C1 segment of cervical spinal cord (tissue), 14 donors: ENCODE data around the gene CSTPP1.

ENCODE experiments used
- DNase-seq, 14 donors: peaks; one replicate each; lab custom pipeline; 2025; lab: John Stamatoyannopoulos, UW

Gene CSTPP1

GRCh38 chr11:47157805-47158204 is 221.2 kb downstream of the CSTPP1 start:
- no peak for DNase-seq

GRCh38 chr11:47158242-47158641 is 221.7 kb downstream of the CSTPP1 start:
- no peak for DNase-seq

GRCh38 chr11:47160753-47161133 is 224.2 kb downstream of the CSTPP1 start:
- peak in 1 of 14 donors; percentile 23 for DNase-seq

GRCh38 chr11:47161134-47161854 is 224.7 kb downstream of the CSTPP1 start:
- DNase-seq, result peak in 10 of 14 donors; percentile 16 to 68 (median 32)

- DNase-seq, result no peak
Measured at GRCh38 chr11:47161890-47162289, 225.3 kb downstream of the CSTPP1 start.

- no peak for DNase-seq
Measured at GRCh38 chr11:47162426-47162825, 225.9 kb downstream of the CSTPP1 start.

- no peak for DNase-seq
Measured at GRCh38 chr11:47163193-47163592, 226.6 kb downstream of the CSTPP1 start.

- DNase-seq, result no peak
Measured at GRCh38 chr11:47163898-47164297, 227.3 kb downstream of the CSTPP1 start.

- no peak for DNase-seq
Measured at GRCh38 chr11:47164321-47164720, 227.8 kb downstream of the CSTPP1 start.

GRCh38 chr11:47165253-47165840 is 228.8 kb downstream of the CSTPP1 start:
- no peak for DNase-seq

GRCh38 chr11:47166368-47166767 is 229.8 kb downstream of the CSTPP1 start:
- no peak for DNase-seq

- DNase-seq, result no peak
Measured at GRCh38 chr11:47171061-47171838, 234.7 kb downstream of the CSTPP1 start.

GRCh38 chr11:47171856-47172255 is 235.3 kb downstream of the CSTPP1 start:
- no peak for DNase-seq

GRCh38 chr11:47172740-47173336 is 236.3 kb downstream of the CSTPP1 start:
- no peak for DNase-seq

- no peak for DNase-seq
Measured at GRCh38 chr11:47175746-47176327, 239.3 kb downstream of the CSTPP1 start.

- peak; percentile 75 to 98 (median 96) for DNase-seq
Measured at GRCh38 chr11:47176328-47177228, 240.0 kb downstream of the CSTPP1 start, which contains the start of gene ARFGAP2. ARFGAP2 (minus strand) TSS chr11:47176879; CDS start chr11:47176853, 26 bp downstream.

- DNase-seq, result peak in 13 of 14 donors; percentile 59 to 98 (median 86)
Measured at GRCh38 chr11:47177229-47177845, 240.8 kb downstream of the CSTPP1 start.

- DNase-seq, result peak in 1 of 14 donors; percentile 65
Measured at GRCh38 chr11:47177846-47178245, 241.3 kb downstream of the CSTPP1 start.

- no peak for DNase-seq
Measured at GRCh38 chr11:47178316-47178715, 241.8 kb downstream of the CSTPP1 start.
